H1 (cell line): ENCODE data around the gene FAM24B. TPM values are rescaled to one million over a fixed set of nuclear protein-coding genes. Genes with fewer than 3 reads are reported as not detected.

Experiments
- CTCF ChIA-PET: fragments of 300-600 bp; sonication (Branson Sonifier 250); formaldehyde crosslinking; loops from one replicate; lab custom pipeline; 2021; ENCODE audit not compliant: partially characterized antibody; lab: Charles Lee
- POLR2A ChIA-PET: fragments of 300-600 bp; sonication (Branson Sonifier 250); formaldehyde crosslinking; loops from one replicate; lab custom pipeline; 2021; ENCODE audit warnings: inconsistent platforms; ENCODE audit not compliant: partially characterized antibody; lab: Charles Lee
- DNase-seq, 2 experiments: peaks; one replicate each; pipeline versions ENCODE4 v3.0.0 to v3.0.0-alpha.2; 2010 to 2022; ENCODE audit warnings: low spot score in 2 of 2, low read depth in 1 of 2, mixed read lengths in 1 of 2
- FAIRE-seq: peaks from 2 replicates; lab custom pipeline; 2011; peaks lifted over from hg19 to GRCh38; lab: Jason Lieb, UNC
- H2AFZ ChIP-seq: 2 replicates; pipeline ENCODE4 v1.8.1; 2012; ENCODE audit warnings: low read length, inconsistent platforms
- H2AK5ac ChIP-seq: 2 replicates; pipeline ENCODE4 v1.6.1; 2013; ENCODE audit warnings: low read depth, low read length
- H2BK120ac ChIP-seq: replicated peaks from 2 replicates; pipeline ENCODE3; 2013; ENCODE audit warnings: low read depth, low read length, inconsistent platforms
- H2BK12ac ChIP-seq: 2 replicates; pipeline ENCODE4 v1.6.1; 2013; ENCODE audit warnings: low read depth, low read length
- H2BK15ac ChIP-seq: 2 replicates; pipeline ENCODE4 v1.6.1; 2013; ENCODE audit warnings: low read length
- H2BK20ac ChIP-seq: 2 replicates; pipeline ENCODE4 v1.6.1; 2013; ENCODE audit warnings: low read length
- H2BK5ac ChIP-seq: 2 replicates; pipeline ENCODE4 v1.6.1; 2013; ENCODE audit warnings: low read depth, low read length
- H3K14ac ChIP-seq: 2 replicates; pipeline ENCODE4 v1.6.1; 2013; ENCODE audit warnings: inconsistent platforms; ENCODE audit not compliant: insufficient read length
- H3K18ac ChIP-seq: 2 replicates; pipeline ENCODE4 v1.6.1; 2013; ENCODE audit warnings: low read length; ENCODE audit errors: extremely low read depth
- H3K23ac ChIP-seq: 2 replicates; pipeline ENCODE4 v1.6.1; 2013; ENCODE audit warnings: inconsistent platforms; ENCODE audit not compliant: insufficient read length
- H3K23me2 ChIP-seq: 2 replicates; pipeline ENCODE4 v1.6.1; 2013; ENCODE audit warnings: low read depth, low read length
- H3K27ac ChIP-seq: 2 replicates; pipeline ENCODE4 v1.6.1; 2011; ENCODE audit warnings: low read depth, low read length, inconsistent platforms
- H3K27me3 ChIP-seq, 4 experiments: replicated peaks in 1 of 4; 1 replicate in 1 of 4; 2 replicates in 3 of 4; pipeline versions ENCODE4 v1.6.1 to v1.8.1; 2011 to 2013; ENCODE audit warnings: low read length in 3 of 4, mild to moderate bottlenecking in 3 of 4, inconsistent platforms in 2 of 4, mixed read lengths in 2 of 4, moderate library complexity in 1 of 4; ENCODE audit not compliant: control insufficient read depth in 3 of 4, insufficient read depth in 3 of 4; ENCODE audit errors: extremely low read depth in 1 of 4
- H3K36me3 ChIP-seq, 4 experiments: 2 replicates each; pipeline versions ENCODE4 v1.6.1 to v1.8.1; 2011 to 2013; ENCODE audit warnings: mild to moderate bottlenecking in 4 of 4, low read length in 3 of 4, moderate library complexity in 2 of 4, control low read depth in 1 of 4, inconsistent platforms in 1 of 4; ENCODE audit not compliant: insufficient read depth in 4 of 4, control insufficient read depth in 2 of 4
- H3K4ac ChIP-seq: replicated peaks from 2 replicates; pipeline ENCODE3; 2013; ENCODE audit warnings: low read length, low read depth, mixed read lengths, inconsistent platforms; ENCODE audit not compliant: insufficient read length
- H3K4me1 ChIP-seq, 4 experiments: replicated peaks in 1 of 4; 1 replicate in 1 of 4; 2 replicates in 3 of 4; pipeline versions ENCODE4 v1.6.1 to v1.8.1; 2011 to 2013; ENCODE audit warnings: low read length in 3 of 4, inconsistent platforms in 2 of 4, mixed read lengths in 1 of 4; ENCODE audit not compliant: insufficient read depth in 4 of 4, control insufficient read depth in 3 of 4
- H3K4me2 ChIP-seq, 2 experiments: 2 replicates each; pipeline versions ENCODE4 v1.6.1 to v1.8.1; 2011 to 2013; ENCODE audit warnings: low read depth in 2 of 2, low read length in 2 of 2, control low read depth in 1 of 2, inconsistent platforms in 1 of 2, mild to moderate bottlenecking in 1 of 2; ENCODE audit not compliant: insufficient read depth in 1 of 2
- H3K4me3 ChIP-seq, 4 experiments: fragments of 200-600, 300-600 bp in 1 of 4; sonication (generic), shearing (Covaris generic), sonication (Bioruptor Twin) in 1 of 4; 2 replicates each; pipeline versions ENCODE4 v1.5.1 to v1.8.1; 2011 to 2016; ENCODE audit warnings: low read length in 4 of 4, low read depth in 3 of 4, control low read depth in 2 of 4, inconsistent platforms in 2 of 4, mild to moderate bottlenecking in 2 of 4, mixed read lengths in 1 of 4, moderate library complexity in 1 of 4; ENCODE audit not compliant: insufficient read depth in 2 of 4; ENCODE audit errors: extremely low read depth in 1 of 4
- H3K56ac ChIP-seq: replicated peaks from 2 replicates; pipeline ENCODE3; 2013; ENCODE audit warnings: low read depth, mild to moderate bottlenecking, mixed read lengths, low read length, inconsistent platforms; ENCODE audit not compliant: insufficient read length
- H3K79me1 ChIP-seq: 2 replicates; pipeline ENCODE4 v1.6.1; 2013; ENCODE audit warnings: low read depth, low read length, control low read depth
- H3K79me2 ChIP-seq, 2 experiments: 2 replicates each; pipeline versions ENCODE4 v1.6.1 to v1.8.1; 2012 to 2013; ENCODE audit warnings: low read length in 2 of 2, mild to moderate bottlenecking in 2 of 2, inconsistent platforms in 1 of 2; ENCODE audit not compliant: insufficient read depth in 2 of 2, control insufficient read depth in 1 of 2
- H3K9ac ChIP-seq, 4 experiments: replicated peaks in 1 of 4; 1 replicate in 1 of 4; 2 replicates in 3 of 4; pipeline versions ENCODE4 v1.6.1 to v1.8.1; 2011 to 2013; ENCODE audit warnings: low read depth in 3 of 4, low read length in 3 of 4, control low read depth in 2 of 4, mild to moderate bottlenecking in 2 of 4, moderate library complexity in 2 of 4, inconsistent platforms in 1 of 4; ENCODE audit errors: extremely low read depth in 1 of 4
- H3K9me3 ChIP-seq, 2 experiments: 2 replicates each; pipeline versions ENCODE4 v1.6.1 to v1.8.1; 2012 to 2013; ENCODE audit warnings: mild to moderate bottlenecking in 2 of 2, moderate library complexity in 2 of 2, control low read depth in 1 of 2, inconsistent platforms in 1 of 2, low read depth in 1 of 2, low read length in 1 of 2, mixed read lengths in 1 of 2; ENCODE audit not compliant: insufficient read depth in 2 of 2
- H4K20me1 ChIP-seq, 2 experiments: replicated peaks in 1 of 2; 2 replicates each; pipeline versions ENCODE3 to v1.8.1; 2011 to 2013; ENCODE audit warnings: inconsistent platforms in 2 of 2, low read length in 2 of 2, mild to moderate bottlenecking in 1 of 2; ENCODE audit not compliant: insufficient read depth in 2 of 2, control insufficient read depth in 1 of 2
- H4K5ac ChIP-seq: 2 replicates; pipeline ENCODE4 v1.6.1; 2013; ENCODE audit warnings: low read length, low read depth, mixed read lengths, inconsistent platforms; ENCODE audit not compliant: insufficient read length
- H4K8ac ChIP-seq: 2 replicates; pipeline ENCODE4 v1.8.0; 2013; ENCODE audit warnings: mild to moderate bottlenecking, moderate library complexity, low read length, inconsistent platforms; ENCODE audit not compliant: insufficient read depth; ENCODE audit errors: extremely low read depth
- H4K91ac ChIP-seq: replicated peaks from 2 replicates; pipeline ENCODE3; 2013; ENCODE audit warnings: low read length, mixed read lengths, inconsistent platforms; ENCODE audit not compliant: insufficient read length
- SUZ12 ChIP-seq: fragments of 200-600 bp; sonication (generic); IDR thresholded peaks from 2 replicates; pipeline ENCODE4 v1.6.1; 2012; ENCODE audit warnings: mild to moderate bottlenecking, inconsistent platforms, low read length, moderate library complexity, mixed read lengths
- YY1 ChIP-seq: IDR thresholded peaks from 2 replicates; pipeline ENCODE4 v1.6.1; 2011; ENCODE audit warnings: low read depth, mild to moderate bottlenecking, low read length
- polyA plus RNA-seq, 7 experiments: library from polyadenylated mRNA; depleted of rRNA in 3 of 7; stranded (reverse) in 5 of 7; unstranded in 2 of 7; fragments of >200 nt in 5 of 7; fragments of 200-250 nt in 2 of 7; gene quantifications; 1 replicate in 5 of 7; 2 replicates in 1 of 7; 4 replicates in 1 of 7; pipeline versions ENCODE4 v1.2.1 to v1.2.3, GENCODE V29; 2011 to 2013; ENCODE audit warnings: missing spikeins in 2 of 7, mixed read lengths in 2 of 7
- total RNA-seq: library from RNA; stranded (reverse); fragmentation: NEBNext Ultra II Directional; extraction: Animal tissue kit (Norgen Biotek cat#: 25700); gene quantifications from 2 replicates; pipeline ENCODE4 v1.2.1, GENCODE V29; 2021

FAM24B gene
- total and polyA plus RNA-seq, 2 of the 8 experiments (the other 6 are each of a cell fraction or from before 2014, with no cell fraction given): 0.50 to 0.56 TPM

DNA sequence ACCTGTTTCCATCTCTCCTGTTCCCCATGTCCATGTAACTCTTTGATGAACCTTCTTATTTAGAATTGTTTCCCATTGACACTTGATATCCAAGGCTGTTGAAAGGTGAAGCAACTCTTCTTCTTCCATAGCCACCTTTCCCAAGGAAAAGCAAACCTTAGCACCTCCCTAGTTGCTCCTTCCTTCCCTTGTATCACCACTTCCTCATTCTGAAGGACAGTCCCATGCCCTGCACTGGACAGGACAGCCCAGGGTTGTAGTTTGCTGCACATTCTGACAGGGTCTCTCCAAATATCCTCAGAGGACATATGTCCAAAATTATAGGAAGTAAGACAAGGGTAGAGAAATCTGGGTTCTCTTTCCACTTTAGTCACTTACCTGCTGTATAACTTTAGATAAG lies 39.9 kb downstream of the FAM24B start:
- Histone ChIP-seq H3K79me1 (no peaks in the 10 kb centered on the region), H3K36me3 (peaks cover 0 to 51% (median 21%) of the 10 kb centered on the region in 4 experiments; a peak in 6 of 8 replicates), H3K79me2 (no peaks in the 10 kb centered on the region; a peak in 1 of 4 replicates), H3K4ac (no peak overlapping the region), H3K27ac (no peak overlapping the region), H4K8ac (no peak overlapping the region), H2AK5ac (no peak overlapping the region), H2BK5ac (no peak overlapping the region), H3K14ac (no peak overlapping the region), H3K9me3 (peaks cover 6 to 12% of the 10 kb centered on the region in 2 experiments; a peak in 3 of 4 replicates), H3K23me2 (no peaks in the 10 kb centered on the region; the same call in 1 of the 2 replicates), H3K4me1 (no peaks in the 10 kb centered on the region), H3K4me3 (no peak overlapping the region), H2BK15ac (no peak overlapping the region), H3K9ac (no peak overlapping the region), H3K4me2 (no peak overlapping the region), H3K56ac (no peak overlapping the region), H3K27me3 (no peaks in the 10 kb centered on the region), H3K23ac (no peak overlapping the region), H2BK12ac (no peak overlapping the region), H2AFZ (no peak overlapping the region), H2BK120ac (no peak overlapping the region)
- DNase-seq: no peak
- CTCF ChIA-PET: no interaction called here
- TF ChIP-seq YY1 (no peak), SUZ12 (no peak)
- TF ChIP-seq, all 59 proteins: peak for 0
- H4K91ac ChIP-seq: no peak overlapping the region
- no peaks in the 10 kb centered on the region for H4K20me1 ChIP-seq
- no peak overlapping the region for H4K5ac ChIP-seq
- POLR2A ChIA-PET: no interaction called here
- no peak overlapping the region for H3K18ac ChIP-seq
- no peak for FAIRE-seq
- H2BK20ac ChIP-seq: no peak overlapping the region
